HCT116 (cell line): ENCODE measurements around the gene HPD. TPM values are rescaled to one million over a fixed set of nuclear protein-coding genes. Genes with fewer than 3 reads are reported as not detected.

ENCODE experiments used
- ATAC-seq: fragments of 200-7000 bp; cut with Tn5 transposase; 2 replicates; pipeline ENCODE4 v1.9.1; 2020; ENCODE audit warnings: mild to moderate bottlenecking, moderate library complexity
- BruUV-seq: library from RNA; stranded (reverse); fragments of 400-500 nt; replicated peaks from 2 replicates; lab custom pipeline; 2021; lab: Mats Ljungman, UMichigan
- CTCF ChIA-PET: fragments of 300-600 bp; sonication (Branson Sonifier 250); formaldehyde crosslinking; loops from one replicate; lab custom pipeline; 2021; ENCODE audit warnings: antibody characterized with exemption; lab: Charles Lee
- POLR2A ChIA-PET: fragments of 300-600, 350-600 bp; sonication (Branson Sonifier 250); formaldehyde crosslinking; loops from one replicate; lab custom pipeline; 2021; ENCODE audit warnings: antibody characterized with exemption; lab: Charles Lee
- RAD21 ChIA-PET, 2 experiments: fragments of 300-600 bp; sonication (Branson Sonifier 250); formaldehyde crosslinking; loops; one replicate each; lab custom pipeline; 2023; ENCODE audit warnings: low total read pairs in 2 of 2; ENCODE audit not compliant: uncharacterized antibody in 2 of 2, unreplicated experiment in 2 of 2, low non-redundant PET in 1 of 2; lab: Charles Lee
- DNase-seq: peaks from one replicate; pipeline ENCODE4 v3.0.0-alpha.2; 2010; ENCODE audit warnings: low read depth, low spot score
- H2AFZ ChIP-seq: fragments of 200-600 bp; shearing (Covaris generic), sonication (generic); 2 replicates; pipeline ENCODE4 v1.6.1; 2017; ENCODE audit warnings: low read depth, mixed run types, mixed read lengths, antibody characterized with exemption, low read length; ENCODE audit not compliant: poor library complexity, severe bottlenecking
- H3K27ac ChIP-seq: 2 replicates; pipeline ENCODE4 v1.5.1; 2012; ENCODE audit warnings: low read depth, low read length
- H3K27me3 ChIP-seq: fragments of 200-600 bp; sonication (generic); 2 replicates; pipeline ENCODE4 v1.6.1; 2016; ENCODE audit warnings: mixed run types, low read length, mixed read lengths; ENCODE audit not compliant: insufficient read depth
- H3K36me3 ChIP-seq, 2 experiments: fragments of 200-500 bp in 1 of 2; fragments of 200-600 bp in 1 of 2; sonication (Bioruptor generic) in 1 of 2; sonication (generic) in 1 of 2; 2 replicates each; pipeline versions ENCODE4 v1.5.1 to v1.6.1; 2014 to 2016; ENCODE audit warnings: low read length in 2 of 2, inconsistent platforms in 1 of 2, mixed read lengths in 1 of 2, mixed run types in 1 of 2; ENCODE audit not compliant: insufficient read depth in 2 of 2, control insufficient read depth in 1 of 2
- H3K4me1 ChIP-seq, 2 experiments: fragments of 200-600 bp in 1 of 2; sonication (generic) in 1 of 2; 2 replicates each; pipeline versions ENCODE4 v1.5.1 to v1.6.1; 2012 to 2017; ENCODE audit warnings: low read length in 2 of 2, inconsistent platforms in 1 of 2, mild to moderate bottlenecking in 1 of 2, mixed read lengths in 1 of 2, mixed run types in 1 of 2, moderate library complexity in 1 of 2; ENCODE audit not compliant: insufficient read depth in 2 of 2, control insufficient read depth in 1 of 2
- H3K4me2 ChIP-seq: fragments of 200-600 bp; sonication (generic); 2 replicates; pipeline ENCODE4 v1.6.1; 2017; ENCODE audit warnings: mixed run types, low read length, mixed read lengths
- H3K4me3 ChIP-seq, 2 experiments: fragments of 200-600 bp in 1 of 2; sonication (generic) in 1 of 2; replicated peaks in 1 of 2; 2 replicates each; pipeline ENCODE4 v1.5.1; 2011 to 2016; ENCODE audit warnings: low read length in 2 of 2, control low read depth in 1 of 2, low read depth in 1 of 2, mild to moderate bottlenecking in 1 of 2, mixed read lengths in 1 of 2, mixed run types in 1 of 2
- H3K79me2 ChIP-seq: fragments of 200-600 bp; sonication (generic); 2 replicates; pipeline ENCODE4 v1.6.1; 2017; ENCODE audit warnings: mild to moderate bottlenecking, mixed run types, low read length, moderate library complexity, mixed read lengths; ENCODE audit not compliant: insufficient read depth
- H3K9ac ChIP-seq: fragments of 200-600 bp; sonication (generic); 2 replicates; pipeline ENCODE4 v1.6.1; 2016; ENCODE audit warnings: low read length, mixed read lengths
- H3K9me2 ChIP-seq: fragments of 200-600 bp; sonication (generic), shearing (Covaris generic); 2 replicates; pipeline ENCODE4 v1.6.1; 2017; ENCODE audit warnings: mixed run types, mild to moderate bottlenecking, moderate library complexity; ENCODE audit not compliant: insufficient read depth
- H3K9me3 ChIP-seq, 2 experiments: fragments of 200-500 bp in 1 of 2; fragments of 200-600 bp in 1 of 2; sonication (Bioruptor generic) in 1 of 2; sonication (generic) in 1 of 2; 2 replicates each; pipeline ENCODE4 v1.6.1; 2014 to 2017; ENCODE audit warnings: low read length in 2 of 2, mixed read lengths in 2 of 2, inconsistent platforms in 1 of 2, low read depth in 1 of 2, mild to moderate bottlenecking in 1 of 2, mixed run types in 1 of 2, moderate library complexity in 1 of 2; ENCODE audit not compliant: control insufficient read depth in 1 of 2, insufficient read depth in 1 of 2
- H4K20me1 ChIP-seq: fragments of 200-600 bp; sonication (generic), shearing (Covaris generic); 2 replicates; pipeline ENCODE4 v1.6.1; 2017; ENCODE audit warnings: mixed run types, mild to moderate bottlenecking, moderate library complexity; ENCODE audit not compliant: insufficient read depth
- ATF3 ChIP-seq: IDR thresholded peaks from 2 replicates; pipeline ENCODE4 v1.6.1; 2012
- CBX3 ChIP-seq: IDR thresholded peaks from 2 replicates; pipeline ENCODE4 v1.6.1; 2012; ENCODE audit warnings: low read depth
- ELF1 ChIP-seq: IDR thresholded peaks from 2 replicates; pipeline ENCODE4 v1.6.1; 2012; ENCODE audit warnings: low read depth, borderline replicate concordance
- MAX ChIP-seq: IDR thresholded peaks from 2 replicates; pipeline ENCODE4 v1.6.1; 2012
- POLR2A ChIP-seq: IDR thresholded peaks from 2 replicates; pipeline ENCODE4 v1.7.0; 2011; ENCODE audit warnings: borderline replicate concordance; ENCODE audit not compliant: insufficient read depth, insufficient read length; ENCODE audit errors: extremely low read depth
- POLR2AphosphoS5 ChIP-seq: IDR thresholded peaks from 2 replicates; pipeline ENCODE4 v1.6.1; 2011; ENCODE audit warnings: mild to moderate bottlenecking, low read depth, low read length, moderate library complexity
- SRF ChIP-seq: IDR thresholded peaks from 2 replicates; pipeline ENCODE4 v1.6.1; 2012; ENCODE audit warnings: low read depth
- YY1 ChIP-seq: IDR thresholded peaks from 2 replicates; pipeline ENCODE4 v1.6.1; 2011; ENCODE audit warnings: low read length, low read depth, moderate library complexity, mild to moderate bottlenecking; ENCODE audit not compliant: insufficient replicate concordance; ENCODE audit errors: extremely low read depth
- ZBTB33 ChIP-seq: IDR thresholded peaks from 2 replicates; pipeline ENCODE4 v1.6.1; 2011; ENCODE audit warnings: mild to moderate bottlenecking, low read length, moderate library complexity; ENCODE audit not compliant: insufficient replicate concordance; ENCODE audit errors: extremely low read depth
- intact Hi-C: fragments of 100-400 bp; cut with micrococcal nuclease; formaldehyde crosslinking; loops from 2 replicates; pipeline ENCODE4 v1.10.0; 2022
- total RNA-seq: library from RNA; stranded (reverse); gene quantifications from one replicate; pipeline ENCODE4 v1.2.1, GENCODE V29; 2021; ENCODE audit not compliant: unreplicated experiment

Gene HPD
- total RNA-seq, 1 experiment from 2014 or later, result 1.1 TPM

GRCh38 chr12:121809712-121810116, 48.9 kb downstream of the HPD start:
- no peak overlapping the region for H3K4me3 ChIP-seq
- no peaks in the 10 kb centered on the region for H3K9me3 ChIP-seq
- ChIA-PET POLR2A (interaction anchor here (0.6 to 3.5 kb wide), 2 partner anchors 15 to 24 kb away, joined by 3 to 26 read pairs; partner anchors contain the start of gene RHOF), CTCF (interaction anchor here (3.3 kb wide), 1 partner anchor 14 kb away, joined by 149 read pairs; the partner anchor contains the start of gene RHOF), RAD21 (no interaction called here)
- peaks cover 13 to 43% of the 10 kb centered on the region in 2 experiments for H3K4me1 ChIP-seq
- no peak overlapping the region for H3K4me2 ChIP-seq
- TF ChIP-seq MAX (no peak), ATF3 (no peak)
- no TSS peak for BruUV-seq
- intact Hi-C loops, result no loop called here
- no peak overlapping the region; the same call in 1 of the 2 replicates for H3K27ac ChIP-seq
- H4K20me1 ChIP-seq, result no peaks in the 10 kb centered on the region
- H3K27me3 ChIP-seq, result no peaks in the 10 kb centered on the region
- ATAC-seq (no peak), DNase-seq (no peak)
- peaks cover 86% of the 10 kb centered on the region for H3K79me2 ChIP-seq
- no peaks in the 10 kb centered on the region for H3K9me2 ChIP-seq
- no peak overlapping the region for H2AFZ ChIP-seq
- peaks cover 14 to 31% of the 10 kb centered on the region in 2 experiments; a peak in 3 of 4 replicates for H3K36me3 ChIP-seq
- no peak overlapping the region for H3K9ac ChIP-seq

- no peak overlapping the region for H3K9ac ChIP-seq
- H3K9me2 ChIP-seq, result no peaks in the 10 kb centered on the region
- no TSS peak for BruUV-seq
- POLR2A ChIA-PET, result interaction anchor here (2.6 kb wide), 1 partner anchor 14 kb away, joined by 9 read pairs; no protein-coding TSS in a partner anchor
- H3K4me2 ChIP-seq, result no peak overlapping the region
- peaks cover 81% of the 10 kb centered on the region for H3K79me2 ChIP-seq
- H3K27ac ChIP-seq, result no peak overlapping the region
- DNase-seq, result no peak
- no peaks in the 10 kb centered on the region for H4K20me1 ChIP-seq
- H3K27me3 ChIP-seq, result no peaks in the 10 kb centered on the region
- TF ChIP-seq ELF1, result no peak
- TF ChIP-seq ZBTB33, result no peak
- no peak for TF ChIP-seq YY1
- TF ChIP-seq POLR2AphosphoS5, result no peak
- TF ChIP-seq POLR2A, result no peak
- no peak for TF ChIP-seq SRF
- no peak for TF ChIP-seq CBX3
- TF ChIP-seq, all 23 proteins: peak for 0
- ATAC-seq, result no peak
- Histone ChIP-seq H3K36me3 (peaks cover 10 to 27% of the 10 kb centered on the region in 2 experiments; a peak in 3 of 4 replicates), H2AFZ (no peak overlapping the region), H3K4me3 (no peak overlapping the region), H3K4me1 (peaks cover 13 to 43% of the 10 kb centered on the region in 2 experiments), H3K9me3 (no peaks in the 10 kb centered on the region)
- ChIA-PET CTCF (interaction anchor here (3.9 kb wide), 1 partner anchor 13 kb away, joined by 33 read pairs; the partner anchor contains the start of gene RHOF), RAD21 (no interaction called here)
- intact Hi-C loops, result no loop called here
Measured at GRCh38 chr12:121808623-121809022, 50.0 kb downstream of the HPD start.
